ENCODE data around the gene FRMD8.

FRMD8 gene

GRCh38 chr11:65392899-65393298, 6.5 kb downstream of the FRMD8 start:
- TF ChIP-seq MYC (IDR thresholded peaks at IDR 0.05; ENCODE audit: low read depth, low read length) (no peak), POLR2A (IDR thresholded peaks at IDR 0.05; ENCODE audit: extremely low read depth, insufficient read length) (no peak)
- TF ChIP-seq, protein P1, sequence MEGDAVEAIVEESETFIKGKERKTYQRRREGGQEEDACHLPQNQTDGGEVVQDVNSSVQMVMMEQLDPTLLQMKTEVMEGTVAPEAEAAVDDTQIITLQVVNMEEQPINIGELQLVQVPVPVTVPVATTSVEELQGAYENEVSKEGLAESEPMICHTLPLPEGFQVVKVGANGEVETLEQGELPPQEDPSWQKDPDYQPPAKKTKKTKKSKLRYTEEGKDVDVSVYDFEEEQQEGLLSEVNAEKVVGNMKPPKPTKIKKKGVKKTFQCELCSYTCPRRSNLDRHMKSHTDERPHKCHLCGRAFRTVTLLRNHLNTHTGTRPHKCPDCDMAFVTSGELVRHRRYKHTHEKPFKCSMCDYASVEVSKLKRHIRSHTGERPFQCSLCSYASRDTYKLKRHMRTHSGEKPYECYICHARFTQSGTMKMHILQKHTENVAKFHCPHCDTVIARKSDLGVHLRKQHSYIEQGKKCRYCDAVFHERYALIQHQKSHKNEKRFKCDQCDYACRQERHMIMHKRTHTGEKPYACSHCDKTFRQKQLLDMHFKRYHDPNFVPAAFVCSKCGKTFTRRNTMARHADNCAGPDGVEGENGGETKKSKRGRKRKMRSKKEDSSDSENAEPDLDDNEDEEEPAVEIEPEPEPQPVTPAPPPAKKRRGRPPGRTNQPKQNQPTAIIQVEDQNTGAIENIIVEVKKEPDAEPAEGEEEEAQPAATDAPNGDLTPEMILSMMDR (IDR thresholded peaks at IDR 0.05; ENCODE audit: low read depth, low read length): no peak
- TF ChIP-seq, protein P2, sequence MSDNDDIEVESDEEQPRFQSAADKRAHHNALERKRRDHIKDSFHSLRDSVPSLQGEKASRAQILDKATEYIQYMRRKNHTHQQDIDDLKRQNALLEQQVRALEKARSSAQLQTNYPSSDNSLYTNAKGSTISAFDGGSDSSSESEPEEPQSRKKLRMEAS (IDR thresholded peaks at IDR 0.05; ENCODE audit: low read depth, low read length): no peak
- no peak overlapping the region for H3K4me3 ChIP-seq (ENCODE audit: low read depth, low read length)
- DNase-seq (ENCODE audit: low read depth): no peak

GRCh38 chr11:65393513-65394079, 7.2 kb downstream of the FRMD8 start:
- no peak for TF ChIP-seq MYC (IDR thresholded peaks at IDR 0.05; ENCODE audit: low read depth, low read length)
- TF ChIP-seq, protein P2 (IDR thresholded peaks at IDR 0.05; ENCODE audit: low read depth, low read length): no peak
- TF ChIP-seq POLR2A (IDR thresholded peaks at IDR 0.05; ENCODE audit: extremely low read depth, insufficient read length): no peak
- TF ChIP-seq, protein P1 (IDR thresholded peaks at IDR 0.05; ENCODE audit: low read depth, low read length): no peak
- no peak for DNase-seq (ENCODE audit: low read depth)
- H3K4me3 ChIP-seq (ENCODE audit: low read depth, low read length): no peak overlapping the region

DNA sequence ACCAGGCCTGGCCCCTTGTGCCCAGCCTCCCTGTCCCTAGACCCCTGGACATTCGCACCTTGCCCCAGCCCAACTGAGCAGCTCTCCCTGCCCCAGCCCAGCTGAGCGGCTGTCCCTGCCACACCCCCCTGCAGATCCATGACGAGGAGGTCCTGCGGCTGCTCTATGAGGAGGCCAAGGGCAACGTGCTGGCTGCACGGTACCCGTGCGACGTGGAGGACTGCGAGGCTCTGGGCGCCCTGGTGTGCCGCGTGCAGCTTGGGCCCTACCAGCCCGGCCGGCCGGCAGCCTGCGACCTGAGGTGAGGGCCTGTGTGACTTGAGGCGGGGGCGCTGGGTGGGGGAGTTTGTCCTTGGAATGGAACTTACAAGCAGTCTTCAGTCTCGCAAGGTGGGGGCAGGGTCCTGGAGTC, 7.7 kb downstream of the FRMD8 start:
- no peak for DNase-seq (ENCODE audit: low read depth)
- H3K4me3 ChIP-seq (ENCODE audit: low read depth, low read length): no peak overlapping the region
- TF ChIP-seq, protein P2 (IDR thresholded peaks at IDR 0.05; ENCODE audit: low read depth, low read length): no peak
- TF ChIP-seq POLR2A (IDR thresholded peaks at IDR 0.05; ENCODE audit: extremely low read depth, insufficient read length): no peak
- no peak for TF ChIP-seq MYC (IDR thresholded peaks at IDR 0.05; ENCODE audit: low read depth, low read length)
- TF ChIP-seq, protein P1 (IDR thresholded peaks at IDR 0.05; ENCODE audit: low read depth, low read length): no peak

GRCh38 chr11:65395961-65396530, 9.6 kb downstream of the FRMD8 start:
- H3K4me3 ChIP-seq (ENCODE audit: low read depth, low read length): no peak overlapping the region
- DNase-seq (ENCODE audit: low read depth): no peak
- TF ChIP-seq POLR2A (IDR thresholded peaks at IDR 0.05; ENCODE audit: extremely low read depth, insufficient read length) (no peak), MYC (IDR thresholded peaks at IDR 0.05; ENCODE audit: low read depth, low read length) (no peak)
- TF ChIP-seq, protein P1 (IDR thresholded peaks at IDR 0.05; ENCODE audit: low read depth, low read length): no peak
- TF ChIP-seq, protein P2 (IDR thresholded peaks at IDR 0.05; ENCODE audit: low read depth, low read length): no peak

DNA sequence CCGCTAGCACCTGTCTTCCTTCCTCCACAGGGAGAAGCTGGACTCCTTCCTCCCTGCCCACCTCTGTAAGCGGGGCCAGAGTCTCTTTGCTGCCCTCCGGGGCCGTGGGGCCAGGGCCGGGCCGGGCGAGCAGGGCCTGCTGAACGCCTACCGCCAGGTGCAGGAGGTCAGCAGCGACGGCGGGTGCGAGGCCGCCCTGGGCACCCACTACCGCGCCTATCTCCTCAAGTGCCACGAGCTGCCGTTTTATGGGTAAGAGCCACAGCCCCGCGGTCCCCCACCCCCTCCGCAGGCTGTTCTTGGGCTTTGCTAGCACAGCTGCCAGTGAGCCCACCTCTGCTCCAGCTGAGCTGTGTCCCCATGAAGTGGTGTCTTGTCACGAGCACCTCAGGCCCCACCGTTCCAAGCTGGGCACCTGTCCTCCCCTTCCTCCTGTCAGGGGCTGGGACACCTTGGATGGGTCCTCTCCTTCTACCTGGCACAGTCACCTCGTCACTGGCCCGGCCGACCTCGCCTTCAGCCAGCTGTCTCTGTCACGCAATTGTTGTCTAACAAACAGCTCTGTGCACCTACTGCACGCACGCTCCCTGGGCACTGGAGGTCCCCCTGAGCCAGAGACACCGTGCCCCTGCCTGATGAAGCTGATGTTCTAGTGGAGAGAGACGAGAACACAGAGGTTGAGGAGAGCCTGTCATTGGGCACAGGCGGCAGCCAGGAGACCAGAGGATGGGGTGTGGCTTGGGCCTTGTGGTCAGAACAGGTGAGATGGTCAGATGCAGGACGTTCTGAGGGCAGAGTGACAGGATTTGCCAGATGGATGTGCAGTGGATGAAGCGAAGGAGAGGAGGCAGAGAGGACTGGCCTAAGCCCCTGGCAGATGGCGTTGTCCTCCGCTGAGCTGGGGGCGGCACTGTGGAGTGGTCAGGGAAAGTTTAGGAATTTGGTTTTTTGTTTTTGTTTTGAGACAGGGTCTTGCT, 10.6 kb downstream of the FRMD8 start:
- TF ChIP-seq POLR2A (IDR thresholded peaks at IDR 0.05; ENCODE audit: extremely low read depth, insufficient read length): no peak
- TF ChIP-seq, protein P1 (IDR thresholded peaks at IDR 0.05; ENCODE audit: low read depth, low read length): no peak
- TF ChIP-seq, protein P2 (IDR thresholded peaks at IDR 0.05; ENCODE audit: low read depth, low read length): no peak
- no peak for TF ChIP-seq MYC (IDR thresholded peaks at IDR 0.05; ENCODE audit: low read depth, low read length)
- no peak overlapping the region for H3K4me3 ChIP-seq (ENCODE audit: low read depth, low read length)
- no peak for DNase-seq (ENCODE audit: low read depth)
